ENCODE measurements around the gene TXN.

GRCh38 chr9:110251212-110251611 lies 5.1 kb downstream of the TXN start:
- TF ChIP-seq EZH2phosphoT487 (IDR thresholded peaks at IDR 0.05; ENCODE audit: insufficient read depth, low read depth) (no peak), EZH2 (IDR thresholded peaks at IDR 0.05; ENCODE audit: insufficient read depth, poor library complexity, severe bottlenecking) (no peak)

All from GM23248 (cell line).